ENCODE results near the gene PTH2.

PTH2 gene

DNA sequence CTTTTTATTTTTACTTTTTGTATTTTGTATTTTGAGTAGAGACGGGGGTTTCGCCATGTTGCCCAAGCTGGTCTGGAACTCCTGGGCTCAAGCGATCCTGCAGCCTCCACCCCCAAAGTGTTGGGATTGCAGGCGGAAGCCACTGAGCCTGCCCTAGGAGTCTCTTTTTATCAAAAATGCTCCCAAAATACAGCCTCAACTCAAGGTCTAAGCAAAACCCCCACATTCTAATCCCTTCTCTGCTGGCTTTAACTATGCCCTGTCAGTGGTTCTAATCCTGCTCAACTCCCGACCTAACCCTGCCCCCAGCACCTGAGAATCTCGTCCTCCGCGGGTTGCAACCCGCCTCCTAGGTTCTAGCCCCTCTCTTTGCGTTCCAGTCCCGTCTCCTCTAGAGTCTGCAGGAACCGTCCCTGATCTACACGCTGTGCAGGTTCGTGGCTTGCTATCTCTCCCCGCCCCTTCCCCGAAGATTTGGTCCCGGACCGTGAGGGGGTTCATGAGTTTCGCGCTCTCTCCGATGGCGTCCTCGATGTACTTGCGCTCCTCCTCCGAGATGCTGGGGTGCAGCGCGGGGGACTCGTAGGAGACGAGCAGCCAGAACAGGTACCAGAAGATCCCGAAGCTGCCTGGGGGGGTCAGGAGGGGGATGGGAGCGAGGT is 10.1 kb upstream of the PTH2 start:
- FAIRE-seq (no peak), DNase-seq (ENCODE audit: extremely low spot score, insufficient read length, low read depth) (no peak)

GRCh38 chr19:49432141-49433073 is 9.2 kb upstream of the PTH2 start:
- FAIRE-seq (no peak), DNase-seq (ENCODE audit: extremely low spot score, insufficient read length, low read depth) (no peak)

- DNase-seq (ENCODE audit: extremely low spot score, insufficient read length, low read depth) (no peak), FAIRE-seq (no peak)
These were observed 8.1 kb upstream of the PTH2 start for GRCh38 chr19:49431330-49431749.

GRCh38 chr19:49430678-49431329 is 7.6 kb upstream of the PTH2 start:
- no peak for DNase-seq (ENCODE audit: extremely low spot score, insufficient read length, low read depth)
- FAIRE-seq = no peak

DNA sequence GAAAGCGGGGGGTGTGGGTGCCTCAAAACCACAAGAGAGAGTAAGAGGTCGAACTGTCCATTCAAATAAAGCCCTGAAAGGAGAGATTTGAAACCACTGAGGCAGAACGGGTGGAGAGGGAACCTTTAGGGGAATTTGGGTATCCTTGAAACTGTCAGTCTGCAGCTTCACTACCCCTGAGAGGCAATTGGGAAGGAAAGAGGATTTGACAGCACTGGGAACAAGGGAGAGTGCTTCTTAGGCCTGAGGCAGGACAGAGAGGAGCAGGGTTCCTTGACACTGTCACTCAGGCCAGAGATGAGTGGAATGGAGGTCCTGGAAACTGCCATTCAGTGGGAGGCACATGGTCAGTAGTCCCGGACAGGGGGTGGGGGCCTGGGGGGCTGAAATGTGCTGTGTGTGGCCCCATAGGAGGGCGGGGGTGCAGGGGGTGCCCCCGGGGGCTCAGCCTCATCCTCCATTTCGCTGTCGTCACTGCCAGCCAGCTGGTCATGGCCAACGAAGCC is 7.0 kb upstream of the PTH2 start:
- no peak for DNase-seq (ENCODE audit: extremely low spot score, insufficient read length, low read depth)
- FAIRE-seq = no peak

DNA sequence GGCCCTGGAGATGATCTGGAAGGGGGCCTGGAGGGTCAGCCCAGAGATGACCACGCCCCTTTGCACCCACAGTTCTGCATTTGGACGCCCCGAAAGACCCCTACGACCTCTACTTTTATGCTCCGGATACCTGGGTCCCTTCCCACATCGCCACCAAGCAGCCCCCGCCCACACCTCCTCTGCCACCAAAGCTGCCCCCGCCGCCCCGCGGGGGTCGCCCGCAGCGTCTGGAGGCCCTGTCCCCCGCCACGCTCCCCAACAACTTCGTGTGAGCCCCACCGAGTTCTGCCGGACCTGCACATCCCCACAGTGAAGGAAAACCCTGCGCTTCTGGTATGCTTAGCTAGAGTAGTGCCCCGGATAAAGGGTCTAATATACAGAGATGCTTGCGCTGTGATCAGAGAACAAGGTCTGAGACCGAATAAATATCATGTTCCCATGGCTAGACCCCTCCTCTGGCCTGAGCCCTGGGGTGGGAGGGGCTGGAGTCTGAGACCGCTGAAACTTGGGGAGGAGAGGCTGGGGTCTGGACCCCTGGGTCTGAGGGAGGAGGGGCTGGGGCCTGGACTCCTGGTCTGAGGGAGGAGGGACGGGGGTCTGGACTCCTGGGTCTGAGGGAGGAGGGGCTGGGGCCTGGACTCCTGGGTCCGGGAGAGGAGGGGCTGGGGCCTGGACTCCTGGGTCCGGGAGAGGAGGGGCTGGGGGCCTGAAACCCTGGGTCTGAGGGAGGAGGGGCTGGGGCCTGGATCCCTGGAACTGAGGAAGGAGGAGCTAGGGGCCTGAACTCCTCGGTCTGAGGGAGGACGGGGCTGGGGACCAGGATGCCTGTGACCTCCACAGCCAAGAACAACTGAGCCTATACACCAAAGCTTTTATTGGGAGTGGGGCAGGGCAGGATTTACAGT is 5.6 kb upstream of the PTH2 start:
- FAIRE-seq (no peak), DNase-seq (ENCODE audit: extremely low spot score, insufficient read length, low read depth) (no peak)

- DNase-seq (ENCODE audit: extremely low spot score, insufficient read length, low read depth) = no peak
- no peak for FAIRE-seq
These were observed 4.8 kb upstream of the PTH2 start for GRCh38 chr19:49427855-49428546.

DNA sequence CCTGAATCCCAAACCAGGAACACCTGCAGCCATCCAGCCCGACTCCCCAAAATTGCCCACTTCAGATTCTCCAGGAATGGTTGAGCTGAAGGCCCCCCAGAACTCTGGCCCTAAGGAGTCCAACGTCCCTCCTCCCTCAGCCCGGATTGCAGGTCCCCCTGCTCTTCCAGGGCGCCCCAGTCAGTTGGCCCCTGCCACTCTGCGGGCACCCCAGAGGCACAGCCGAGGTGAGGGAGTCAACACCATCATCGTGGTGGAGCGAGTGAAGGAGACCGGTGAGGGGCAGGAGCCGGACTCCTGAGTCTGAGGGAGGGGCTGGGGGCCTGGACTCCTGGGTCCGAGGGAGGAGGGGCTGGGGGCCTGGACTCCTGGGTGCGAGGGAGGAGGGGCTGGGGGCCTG is 4.1 kb upstream of the PTH2 start:
- DNase-seq (ENCODE audit: extremely low spot score, insufficient read length, low read depth) = no peak
- FAIRE-seq = no peak

GRCh38 chr19:49425922-49426592 is 2.8 kb upstream of the PTH2 start:
- no peak for FAIRE-seq
- no peak for DNase-seq (ENCODE audit: extremely low spot score, insufficient read length, low read depth)

DNA sequence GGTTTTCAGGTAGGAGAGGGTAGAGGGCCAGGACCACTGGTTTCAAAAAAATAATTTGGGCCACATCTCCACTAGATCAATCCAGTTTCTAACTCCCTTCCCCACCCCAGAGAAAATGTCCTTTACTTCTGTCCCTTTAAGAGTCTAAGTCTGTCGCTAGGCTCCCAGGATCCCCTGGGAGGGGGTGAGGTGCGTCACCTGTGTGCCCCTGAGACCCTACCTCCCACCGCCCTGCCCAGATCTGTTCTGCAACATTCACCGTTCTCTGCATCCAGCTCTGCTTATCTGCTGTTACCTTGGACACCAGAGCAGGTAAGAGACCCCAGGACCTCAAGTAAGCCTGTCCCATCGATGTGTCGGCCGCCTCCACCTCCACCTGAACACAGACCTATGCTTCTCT is 1.9 kb upstream of the PTH2 start, which contains the start of gene GFY:
Gene GFY (plus strand): TSS at position 211 of the 400 bp plus-strand sequence. CDS start 1,043 bp downstream, outside the sequence.
- FAIRE-seq = no peak
- DNase-seq (ENCODE audit: extremely low spot score, insufficient read length, low read depth) = no peak

DNA sequence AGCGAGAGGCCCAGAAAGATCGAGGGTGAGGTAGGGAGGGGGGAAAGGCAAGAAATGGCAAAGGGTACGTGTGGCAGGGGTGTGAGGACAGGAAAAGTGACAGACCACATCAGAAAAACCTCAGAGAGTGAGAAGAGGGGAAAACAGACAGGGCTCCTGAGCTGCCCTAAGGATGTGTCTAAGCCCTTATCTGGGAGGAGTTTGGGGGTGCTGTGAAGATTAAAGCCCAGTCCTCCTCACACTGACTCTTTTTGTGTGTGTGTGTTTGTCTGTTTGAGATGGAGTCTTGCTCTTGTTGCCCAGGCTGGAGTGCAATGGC is 703 bp upstream of the PTH2 start:
- no peak for DNase-seq (ENCODE audit: extremely low spot score, insufficient read length, low read depth)
- FAIRE-seq = no peak

DNA sequence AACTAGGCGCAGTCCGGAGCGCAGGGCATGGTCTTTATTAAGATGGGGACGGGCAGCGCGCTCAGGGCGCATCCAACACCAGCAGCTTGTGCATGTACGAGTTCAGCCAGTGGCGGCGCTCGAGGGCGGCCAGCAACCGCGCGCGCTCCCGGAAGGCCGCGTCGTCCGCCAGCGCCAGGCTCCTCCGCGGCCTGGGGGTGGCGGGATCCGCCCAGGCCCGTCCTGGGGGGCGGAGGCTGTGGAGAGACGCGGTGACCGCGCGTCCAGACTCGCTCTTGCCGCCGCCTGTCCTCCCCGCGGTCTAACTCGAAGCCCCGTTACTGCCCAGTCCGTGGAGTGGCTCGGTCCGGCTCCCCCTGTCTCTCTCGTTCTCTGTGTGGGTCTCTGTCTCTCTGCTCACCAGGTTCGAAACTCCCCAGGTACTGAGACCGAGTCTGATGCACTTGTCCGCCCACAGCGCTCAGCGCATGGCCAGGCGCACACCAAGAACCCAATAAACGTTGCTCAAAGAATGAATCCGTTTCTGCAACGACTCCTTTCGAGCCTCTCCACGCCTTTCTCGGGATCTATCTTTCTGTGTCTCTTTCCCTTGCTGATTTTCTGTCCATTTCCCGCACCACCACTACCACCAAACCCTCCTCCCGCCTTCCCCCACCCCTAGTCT is 702 bp downstream of the PTH2 start:
- DNase-seq (ENCODE audit: extremely low spot score, insufficient read length, low read depth) = no peak
- no peak for FAIRE-seq

GRCh38 chr19:49421878-49422202 is 1.4 kb downstream of the PTH2 start:
- DNase-seq (ENCODE audit: extremely low spot score, insufficient read length, low read depth) (no peak), FAIRE-seq (no peak)

DNA sequence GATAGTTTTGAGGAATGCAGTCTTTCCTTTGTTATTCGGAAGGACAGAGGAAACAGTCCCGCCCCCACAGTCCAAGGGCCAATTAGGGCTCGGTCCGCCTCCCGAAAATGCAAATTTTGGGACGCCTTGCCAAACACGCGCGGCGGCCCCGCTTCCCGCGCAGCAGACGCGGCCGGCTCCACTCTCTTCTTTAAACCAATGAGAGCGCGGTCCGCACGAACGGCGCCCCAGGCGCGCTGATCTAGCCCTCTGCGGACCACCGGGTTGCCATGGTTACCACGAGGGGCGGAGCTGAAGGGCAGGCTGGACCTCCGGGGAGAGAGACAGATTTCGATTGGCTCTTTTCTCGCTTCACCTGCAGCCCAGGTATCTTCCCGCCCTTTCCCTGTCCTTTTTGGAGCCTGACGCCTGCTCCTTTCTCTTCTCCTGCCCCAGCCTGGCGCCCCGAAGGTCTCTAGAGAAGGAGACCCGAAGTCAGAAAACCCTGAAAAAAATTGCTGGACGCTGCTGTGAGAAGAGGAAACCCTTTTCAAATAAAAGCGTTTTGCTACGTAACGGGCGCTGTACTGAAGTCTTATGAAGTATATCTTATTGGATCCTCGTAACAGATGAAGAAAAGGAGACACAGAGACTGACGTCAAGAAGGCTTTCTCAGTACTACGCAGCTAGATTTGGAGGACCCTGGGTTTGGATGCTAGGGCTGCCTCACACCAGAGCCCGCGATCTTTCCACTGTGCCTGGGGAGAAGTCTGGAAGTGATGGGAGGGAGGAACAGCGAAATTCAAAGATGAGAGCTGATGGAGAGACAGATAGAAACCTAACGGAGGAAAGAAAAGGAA is 2.0 kb downstream of the PTH2 start:
- FAIRE-seq = no peak
- DNase-seq (ENCODE audit: extremely low spot score, insufficient read length, low read depth) = no peak

- no peak for DNase-seq (ENCODE audit: extremely low spot score, insufficient read length, low read depth)
- FAIRE-seq = no peak
These were observed 3.0 kb downstream of the PTH2 start for GRCh38 chr19:49420227-49420626.

GRCh38 chr19:49419173-49419572 is 4.1 kb downstream of the PTH2 start:
- DNase-seq (ENCODE audit: extremely low spot score, insufficient read length, low read depth) = no peak
- FAIRE-seq = no peak

- FAIRE-seq (no peak), DNase-seq (ENCODE audit: extremely low spot score, insufficient read length, low read depth) (no peak)
These were observed 4.7 kb downstream of the PTH2 start for GRCh38 chr19:49418511-49418910.

All from GM18507 (cell line).